Measurements from ENCODE around the gene PRR22.
A peak's percentile ranks its signal among the peaks of the same experiment; 100 is the strongest.
"Not testable (repeated sequence)": the region's sequence is repeated elsewhere in the genome, so short reads cannot be mapped to it uniquely, and the experiment has no call there.

The PRR22 gene

GRCh38 chr19:5790559-5791520 is 6.3 kb upstream of the PRR22 start, which contains the start of gene DUS3L:
Gene DUS3L (minus strand): TSS chr19:5791163. CDS start chr19:5791141, 22 bp downstream.
- FAIRE-seq, result peak; percentile 93

GRCh38 chr19:5789886-5790558 is 5.5 kb upstream of the PRR22 start:
- no peak for FAIRE-seq

GRCh38 chr19:5789351-5789761 is 4.8 kb upstream of the PRR22 start:
- no peak for FAIRE-seq

- no peak for FAIRE-seq
Observed at GRCh38 chr19:5788422-5788821, 3.9 kb upstream of the PRR22 start.

GRCh38 chr19:5787409-5788182 is 3.0 kb upstream of the PRR22 start:
- FAIRE-seq, result no peak

GRCh38 chr19:5786593-5787408 is 2.3 kb upstream of the PRR22 start:
- FAIRE-seq, result no peak

- FAIRE-seq, result no peak
Observed at GRCh38 chr19:5785423-5785822, 877 bp upstream of the PRR22 start.

GRCh38 chr19:5782945-5783919 is 1.3 kb downstream of the PRR22 start:
- no peak for FAIRE-seq

GRCh38 chr19:5782322-5782721 is 2.2 kb downstream of the PRR22 start:
- FAIRE-seq, result no peak

GRCh38 chr19:5780916-5781315 is 3.6 kb downstream of the PRR22 start:
- not testable (repeated sequence) for FAIRE-seq

- FAIRE-seq, result no peak
Observed at GRCh38 chr19:5778402-5778801, 6.1 kb downstream of the PRR22 start.

- no peak for FAIRE-seq
Observed at GRCh38 chr19:5775668-5776309, 8.8 kb downstream of the PRR22 start.

GRCh38 chr19:5774921-5775320 is 9.6 kb downstream of the PRR22 start:
- FAIRE-seq, result no peak

GRCh38 chr19:5773276-5773675 is 11.3 kb downstream of the PRR22 start:
- FAIRE-seq, result no peak

- no peak for FAIRE-seq
Observed at GRCh38 chr19:5772416-5772815, 12.1 kb downstream of the PRR22 start.

GRCh38 chr19:5767949-5768348 is 16.6 kb downstream of the PRR22 start:
- no peak for FAIRE-seq

GRCh38 chr19:5765220-5765619 is 19.3 kb downstream of the PRR22 start:
- no peak for FAIRE-seq

GRCh38 chr19:5762608-5763217 is 21.8 kb downstream of the PRR22 start:
- FAIRE-seq, result no peak

GRCh38 chr19:5753743-5754142 is 30.8 kb downstream of the PRR22 start:
- no peak for FAIRE-seq

- FAIRE-seq, result no peak
Observed at GRCh38 chr19:5751709-5752108, 32.8 kb downstream of the PRR22 start.
